Measurements from ENCODE around the gene CARD11.

- TF ChIP-seq POLR2AphosphoS5 (IDR thresholded peaks at IDR 0.05), result no peak
- TF ChIP-seq EZH2 (IDR thresholded peaks at IDR 0.05; ENCODE audit: borderline replicate concordance, insufficient read depth, low read length, poor library complexity, severe bottlenecking), result no peak
- TF ChIP-seq, protein P1, sequence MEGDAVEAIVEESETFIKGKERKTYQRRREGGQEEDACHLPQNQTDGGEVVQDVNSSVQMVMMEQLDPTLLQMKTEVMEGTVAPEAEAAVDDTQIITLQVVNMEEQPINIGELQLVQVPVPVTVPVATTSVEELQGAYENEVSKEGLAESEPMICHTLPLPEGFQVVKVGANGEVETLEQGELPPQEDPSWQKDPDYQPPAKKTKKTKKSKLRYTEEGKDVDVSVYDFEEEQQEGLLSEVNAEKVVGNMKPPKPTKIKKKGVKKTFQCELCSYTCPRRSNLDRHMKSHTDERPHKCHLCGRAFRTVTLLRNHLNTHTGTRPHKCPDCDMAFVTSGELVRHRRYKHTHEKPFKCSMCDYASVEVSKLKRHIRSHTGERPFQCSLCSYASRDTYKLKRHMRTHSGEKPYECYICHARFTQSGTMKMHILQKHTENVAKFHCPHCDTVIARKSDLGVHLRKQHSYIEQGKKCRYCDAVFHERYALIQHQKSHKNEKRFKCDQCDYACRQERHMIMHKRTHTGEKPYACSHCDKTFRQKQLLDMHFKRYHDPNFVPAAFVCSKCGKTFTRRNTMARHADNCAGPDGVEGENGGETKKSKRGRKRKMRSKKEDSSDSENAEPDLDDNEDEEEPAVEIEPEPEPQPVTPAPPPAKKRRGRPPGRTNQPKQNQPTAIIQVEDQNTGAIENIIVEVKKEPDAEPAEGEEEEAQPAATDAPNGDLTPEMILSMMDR (IDR thresholded peaks at IDR 0.05; ENCODE audit: poor library complexity, severe bottlenecking), result no peak
- no peak for TF ChIP-seq EP300 (conservative IDR thresholded peaks at IDR 0.05; ENCODE audit: poor library complexity, severe bottlenecking)
- no peak for TF ChIP-seq TAF1 (IDR thresholded peaks at IDR 0.05; ENCODE audit: low read depth)
- no peak for TF ChIP-seq SMC3 (conservative IDR thresholded peaks at IDR 0.05; ENCODE audit: poor library complexity)
Measured at GRCh38 chr7:3028758-3029093, 14.9 kb downstream of the CARD11 start.
